HK-2 (cell line): Measurements from ENCODE around the gene GJA10.

Experiments
- DNase-seq: peaks from one replicate; pipeline ENCODE4 v3.0.0-alpha.2; 2018; ENCODE audit not compliant: unreplicated experiment

GJA10 gene

DNA sequence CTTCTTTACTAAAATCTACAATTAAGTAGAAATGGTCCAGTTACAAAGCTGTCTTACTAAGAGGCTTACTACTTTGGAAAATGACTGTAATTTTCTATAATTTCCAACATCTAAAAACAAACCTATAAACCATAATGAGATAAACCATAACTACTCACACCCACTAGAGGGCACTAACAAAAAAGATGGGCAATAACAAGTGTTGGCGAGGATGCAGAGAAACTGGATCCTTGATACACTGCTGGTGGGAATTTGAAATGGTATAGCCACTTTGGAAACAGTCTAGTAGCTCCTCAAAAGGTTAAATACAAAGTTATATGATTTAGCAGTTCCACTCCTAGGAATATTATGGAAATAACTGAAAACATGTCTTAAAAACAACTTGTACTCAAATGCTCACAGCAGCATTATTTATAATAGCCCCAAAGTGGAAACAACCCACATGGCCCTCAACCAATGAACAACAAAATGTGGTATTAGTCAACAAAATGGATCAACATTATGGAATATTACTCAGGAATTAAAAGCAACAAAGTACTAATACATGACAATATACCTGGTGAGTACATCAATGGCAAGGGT is 50.6 kb downstream of the GJA10 start:
- DNase-seq: no peak
